ENCODE data around the gene EHBP1L1. TPM values are rescaled to one million over a fixed set of nuclear protein-coding genes. Genes with fewer than 3 reads are reported as not detected.

Gene EHBP1L1
- polyA plus RNA-seq (2012; ENCODE audit: low read depth, missing spikeins), result 36.3 TPM

DNA sequence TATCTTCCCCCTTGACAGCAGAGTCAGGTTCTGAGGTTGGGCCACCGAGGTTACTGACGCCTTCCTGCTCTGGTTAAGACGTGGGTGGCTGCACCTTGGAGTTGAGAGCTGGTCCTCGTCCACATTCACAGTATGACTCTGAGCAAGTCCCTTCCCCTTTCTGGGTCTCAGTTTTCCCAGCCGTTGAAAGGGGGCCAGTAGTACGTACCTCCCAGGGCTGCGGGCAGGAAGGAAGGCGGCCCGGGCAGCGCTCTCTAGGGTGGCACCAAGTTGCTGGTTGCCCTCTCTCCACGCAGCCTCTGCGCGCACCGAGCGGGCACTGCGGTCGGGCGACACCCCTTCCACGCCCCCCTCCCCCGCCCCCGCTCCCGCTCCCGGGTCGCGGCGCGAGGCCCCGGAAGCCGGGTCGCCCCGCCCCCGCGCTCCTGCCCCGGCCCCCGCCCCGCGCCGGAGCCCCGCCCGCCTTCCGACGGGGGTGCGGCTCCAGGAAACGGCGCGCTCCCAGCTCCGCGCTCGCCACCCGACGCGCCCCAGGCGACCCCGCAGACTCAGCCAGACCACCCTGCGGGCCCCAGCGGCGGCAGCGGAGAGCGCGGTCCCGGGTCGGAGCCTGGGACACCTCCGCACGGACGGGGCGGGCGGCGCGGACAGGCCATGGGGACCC lies at the start of gene EHBP1L1:
EHBP1L1 (plus strand) TSS at position 486 of the 664 bp plus-strand sequence. CDS start 250 bp downstream, outside the sequence.
- FAIRE-seq, result peak; percentile 93
- peak; percentile 92 for DNase-seq (ENCODE audit: insufficient read length, low spot score)
- TF ChIP-seq POLR2A (IDR thresholded peaks at IDR 0.05; ENCODE audit: low read depth, low read length), result peak; percentile 6; the same call in 1 of the 2 replicates
- no peak for TF ChIP-seq POLR2AphosphoS5 (IDR thresholded peaks at IDR 0.05; ENCODE audit: low read depth, low read length)
- TF ChIP-seq PAX5 (IDR thresholded peaks at IDR 0.05; ENCODE audit: insufficient read depth, low read length, severe bottlenecking), result no peak
- peak; percentile 69; the same call in 1 of the 2 replicates for TF ChIP-seq POU2F2 (IDR thresholded peaks at IDR 0.05; ENCODE audit: low read depth, low read length)
- TF ChIP-seq SPI1 (IDR thresholded peaks at IDR 0.05; ENCODE audit: low read depth, low read length), result peak; percentile 89
- TF ChIP-seq TAF1 (IDR thresholded peaks at IDR 0.05; ENCODE audit: low read depth, low read length), result peak; percentile 51; the same call in 1 of the 2 replicates

GRCh38 chr11:65526744-65527143 lies 49.1 kb upstream of the EHBP1L1 start:
- DNase-seq (ENCODE audit: insufficient read length, low spot score) (no peak), FAIRE-seq (no peak)
- no peak for TF ChIP-seq TAF1 (IDR thresholded peaks at IDR 0.05; ENCODE audit: low read depth, low read length)
- TF ChIP-seq PAX5 (IDR thresholded peaks at IDR 0.05; ENCODE audit: insufficient read depth, low read length, severe bottlenecking), result no peak
- no peak for TF ChIP-seq SPI1 (IDR thresholded peaks at IDR 0.05; ENCODE audit: low read depth, low read length)
- TF ChIP-seq POLR2AphosphoS5 (IDR thresholded peaks at IDR 0.05; ENCODE audit: low read depth, low read length), result no peak
- TF ChIP-seq POLR2A (IDR thresholded peaks at IDR 0.05; ENCODE audit: low read depth, low read length), result no peak
- TF ChIP-seq POU2F2 (IDR thresholded peaks at IDR 0.05; ENCODE audit: low read depth, low read length), result no peak

- TF ChIP-seq TAF1 (IDR thresholded peaks at IDR 0.05; ENCODE audit: low read depth, low read length), result no peak
- no peak for TF ChIP-seq POU2F2 (IDR thresholded peaks at IDR 0.05; ENCODE audit: low read depth, low read length)
- TF ChIP-seq POLR2A (IDR thresholded peaks at IDR 0.05; ENCODE audit: low read depth, low read length), result no peak
- no peak for TF ChIP-seq POLR2AphosphoS5 (IDR thresholded peaks at IDR 0.05; ENCODE audit: low read depth, low read length)
- TF ChIP-seq PAX5 (IDR thresholded peaks at IDR 0.05; ENCODE audit: insufficient read depth, low read length, severe bottlenecking), result no peak
- TF ChIP-seq SPI1 (IDR thresholded peaks at IDR 0.05; ENCODE audit: low read depth, low read length), result no peak
- FAIRE-seq (no peak), DNase-seq (ENCODE audit: insufficient read length, low spot score) (no peak)
Measured at GRCh38 chr11:65528819-65529350, 47.0 kb upstream of the EHBP1L1 start.

DNA sequence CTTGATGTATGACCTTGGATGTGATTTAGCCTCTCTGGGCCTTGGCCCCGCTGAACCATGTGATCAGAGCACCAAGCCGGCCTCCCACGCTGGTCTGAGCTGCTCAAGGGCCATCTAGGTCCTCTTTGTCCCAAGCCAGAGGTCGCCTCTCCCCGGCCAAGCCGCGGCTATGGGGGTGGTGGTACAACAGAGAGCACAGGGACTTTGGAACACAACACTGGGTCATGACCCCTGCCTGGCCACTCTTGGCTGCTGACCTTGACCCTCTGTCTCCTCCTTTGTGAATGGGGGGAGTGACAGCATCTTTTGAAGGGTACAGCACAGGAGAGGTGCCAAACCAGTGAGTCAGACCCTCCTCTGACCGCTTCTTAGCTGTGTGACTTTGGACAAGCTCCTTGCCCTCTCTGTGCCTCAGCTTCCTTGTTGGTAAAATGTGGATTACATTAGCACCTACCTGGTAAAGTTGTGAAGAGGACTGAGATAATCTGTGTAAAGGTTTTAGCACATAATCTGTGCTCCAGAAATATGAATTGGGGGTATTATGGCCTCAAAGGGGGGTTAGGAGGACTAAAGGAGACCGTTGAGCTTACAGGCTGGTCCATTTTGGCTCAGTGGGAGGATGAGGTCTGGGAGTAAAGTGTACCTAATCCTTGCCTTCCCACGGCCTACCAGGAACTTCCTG lies 46.2 kb upstream of the EHBP1L1 start:
- DNase-seq (ENCODE audit: insufficient read length, low spot score) (peak; percentile 2), FAIRE-seq (no peak)
- TF ChIP-seq PAX5 (IDR thresholded peaks at IDR 0.05; ENCODE audit: insufficient read depth, low read length, severe bottlenecking), result no peak

DNA sequence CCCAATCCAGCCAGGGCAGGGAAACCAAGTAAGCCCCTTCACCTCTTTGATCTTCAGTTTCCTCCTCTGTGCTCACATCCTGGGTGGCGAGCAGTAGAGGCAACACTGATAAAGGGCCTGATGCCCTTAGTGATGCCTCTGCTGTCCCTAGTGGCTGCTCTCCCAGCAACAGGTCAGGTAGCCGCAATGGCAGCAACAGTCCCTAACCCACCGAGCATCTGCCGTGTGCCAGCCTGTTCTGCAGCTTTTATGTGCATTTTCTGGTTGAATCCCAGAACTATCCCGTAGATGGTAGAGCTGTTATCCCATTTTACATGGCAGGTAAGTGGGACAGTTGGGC lies 45.7 kb upstream of the EHBP1L1 start:
- DNase-seq (ENCODE audit: insufficient read length, low spot score), result no peak
- TF ChIP-seq SPI1 (IDR thresholded peaks at IDR 0.05; ENCODE audit: low read depth, low read length) (no peak), POLR2A (IDR thresholded peaks at IDR 0.05; ENCODE audit: low read depth, low read length) (no peak), POLR2AphosphoS5 (IDR thresholded peaks at IDR 0.05; ENCODE audit: low read depth, low read length) (no peak), POU2F2 (IDR thresholded peaks at IDR 0.05; ENCODE audit: low read depth, low read length) (no peak), TAF1 (IDR thresholded peaks at IDR 0.05; ENCODE audit: low read depth, low read length) (no peak), PAX5 (IDR thresholded peaks at IDR 0.05; ENCODE audit: insufficient read depth, low read length, severe bottlenecking) (no peak)

GRCh38 chr11:65532388-65533064 lies 43.3 kb upstream of the EHBP1L1 start:
- FAIRE-seq (no peak), DNase-seq (ENCODE audit: insufficient read length, low spot score) (no peak)
- TF ChIP-seq POLR2A (IDR thresholded peaks at IDR 0.05; ENCODE audit: low read depth, low read length) (no peak), TAF1 (IDR thresholded peaks at IDR 0.05; ENCODE audit: low read depth, low read length) (no peak), PAX5 (IDR thresholded peaks at IDR 0.05; ENCODE audit: insufficient read depth, low read length, severe bottlenecking) (no peak), SPI1 (IDR thresholded peaks at IDR 0.05; ENCODE audit: low read depth, low read length) (no peak), POU2F2 (IDR thresholded peaks at IDR 0.05; ENCODE audit: low read depth, low read length) (no peak), POLR2AphosphoS5 (IDR thresholded peaks at IDR 0.05; ENCODE audit: low read depth, low read length) (no peak)

More for the DNA sequence above, 45.7 kb upstream of the EHBP1L1 start:
- peak; percentile 28 for FAIRE-seq

DNA sequence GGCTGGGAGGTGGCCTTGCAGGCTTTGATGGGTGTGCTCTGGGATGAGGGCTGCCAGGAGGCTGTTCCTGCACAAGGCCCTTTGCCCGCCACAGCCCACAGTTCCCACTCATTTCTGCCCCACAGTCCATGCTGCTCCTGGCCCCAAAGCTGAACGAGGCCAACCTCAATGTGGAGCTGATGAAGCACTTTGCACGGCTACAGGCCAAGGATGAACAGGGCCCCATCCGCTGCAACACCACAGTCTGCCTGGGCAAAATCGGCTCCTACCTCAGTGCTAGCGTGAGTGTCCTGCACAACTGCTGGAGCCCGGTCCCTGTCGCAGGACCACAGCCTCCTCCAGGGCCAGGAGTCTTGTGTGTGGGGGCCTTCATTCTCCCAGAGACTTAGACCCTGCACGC lies 40.8 kb upstream of the EHBP1L1 start:
- TF ChIP-seq SPI1 (IDR thresholded peaks at IDR 0.05; ENCODE audit: low read depth, low read length) (no peak), TAF1 (IDR thresholded peaks at IDR 0.05; ENCODE audit: low read depth, low read length) (no peak), POLR2AphosphoS5 (IDR thresholded peaks at IDR 0.05; ENCODE audit: low read depth, low read length) (no peak)
- FAIRE-seq (no peak), DNase-seq (ENCODE audit: insufficient read length, low spot score) (no peak)

- FAIRE-seq (no peak), DNase-seq (ENCODE audit: insufficient read length, low spot score) (no peak)
- TF ChIP-seq SPI1 (IDR thresholded peaks at IDR 0.05; ENCODE audit: low read depth, low read length), result no peak
- no peak for TF ChIP-seq POLR2A (IDR thresholded peaks at IDR 0.05; ENCODE audit: low read depth, low read length)
- TF ChIP-seq PAX5 (IDR thresholded peaks at IDR 0.05; ENCODE audit: insufficient read depth, low read length, severe bottlenecking), result no peak
- TF ChIP-seq TAF1 (IDR thresholded peaks at IDR 0.05; ENCODE audit: low read depth, low read length), result no peak
- TF ChIP-seq POLR2AphosphoS5 (IDR thresholded peaks at IDR 0.05; ENCODE audit: low read depth, low read length), result no peak
Measured at GRCh38 chr11:65536412-65537295, 39.2 kb upstream of the EHBP1L1 start.

- TF ChIP-seq TAF1 (IDR thresholded peaks at IDR 0.05; ENCODE audit: low read depth, low read length) (no peak), SPI1 (IDR thresholded peaks at IDR 0.05; ENCODE audit: low read depth, low read length) (no peak), PAX5 (IDR thresholded peaks at IDR 0.05; ENCODE audit: insufficient read depth, low read length, severe bottlenecking) (no peak), POLR2A (IDR thresholded peaks at IDR 0.05; ENCODE audit: low read depth, low read length) (no peak), POLR2AphosphoS5 (IDR thresholded peaks at IDR 0.05; ENCODE audit: low read depth, low read length) (no peak), POU2F2 (IDR thresholded peaks at IDR 0.05; ENCODE audit: low read depth, low read length) (no peak)
- FAIRE-seq (no peak), DNase-seq (ENCODE audit: insufficient read length, low spot score) (no peak)
Measured at GRCh38 chr11:65537296-65537597, 38.6 kb upstream of the EHBP1L1 start.

Data from GM12891 (cell line).